HG03432 (cell line): ENCODE measurements around the gene PCID2.

ENCODE experiments used
- ATAC-seq: cut with Tn5 transposase; IDR thresholded peaks from one replicate; pipeline ENCODE4 v1.9.1; 2021; ENCODE audit warnings: mild to moderate bottlenecking, moderate library complexity; ENCODE audit not compliant: unreplicated experiment

PCID2 gene

GRCh38 chr13:113220141-113220598, 11.7 kb upstream of the PCID2 start:
- no peak for ATAC-seq

- ATAC-seq: no peak
Observed at GRCh38 chr13:113219256-113219940, 10.9 kb upstream of the PCID2 start.

GRCh38 chr13:113218586-113218985, 10.1 kb upstream of the PCID2 start:
- ATAC-seq: no peak

- ATAC-seq: no peak
Observed at GRCh38 chr13:113216254-113217048, 8.0 kb upstream of the PCID2 start.

- ATAC-seq: no peak
Observed at GRCh38 chr13:113211774-113212173, 3.3 kb upstream of the PCID2 start.

GRCh38 chr13:113210833-113211232, 2.4 kb upstream of the PCID2 start:
- no peak for ATAC-seq

GRCh38 chr13:113209759-113210421, 1.4 kb upstream of the PCID2 start:
- peak; percentile 37 for ATAC-seq

- ATAC-seq: peak; percentile 53
Observed at GRCh38 chr13:113209336-113209758, 878 bp upstream of the PCID2 start, which contains the start of gene CUL4A. CUL4A (plus strand) TSS chr13:113209613; CDS start chr13:113209628, 15 bp downstream.

GRCh38 chr13:113207890-113208420, 514 bp downstream of the PCID2 start:
- peak; percentile 9 for ATAC-seq

- no peak for ATAC-seq
Observed at GRCh38 chr13:113207460-113207859, 1.0 kb downstream of the PCID2 start.

- no peak for ATAC-seq
Observed at GRCh38 chr13:113205428-113205931, 3.0 kb downstream of the PCID2 start.

GRCh38 chr13:113204378-113204734, 4.1 kb downstream of the PCID2 start:
- ATAC-seq: no peak

- no peak for ATAC-seq
Observed at GRCh38 chr13:113203507-113204377, 4.7 kb downstream of the PCID2 start.

GRCh38 chr13:113202912-113203311, 5.6 kb downstream of the PCID2 start:
- no peak for ATAC-seq

GRCh38 chr13:113201815-113202214, 6.7 kb downstream of the PCID2 start:
- no peak for ATAC-seq

GRCh38 chr13:113196970-113197737, 11.3 kb downstream of the PCID2 start:
- ATAC-seq: no peak

- no peak for ATAC-seq
Observed at GRCh38 chr13:113195360-113195759, 13.1 kb downstream of the PCID2 start.

- no peak for ATAC-seq
Observed at GRCh38 chr13:113192902-113193301, 15.6 kb downstream of the PCID2 start.

- ATAC-seq: no peak
Observed at GRCh38 chr13:113192279-113192678, 16.2 kb downstream of the PCID2 start.
